NCI-H146 treated with DMSO at 0.1 percent for 48 hours (cell line): ENCODE results near the gene CYP4Z1.
"Not testable (repeated sequence)": the region's sequence is repeated elsewhere in the genome, so short reads cannot be mapped to it uniquely, and the experiment has no call there.

ENCODE experiments used
- DNase-seq: peaks from one replicate; lab custom pipeline; 2025; ENCODE audit not compliant: unreplicated experiment; lab: John Stamatoyannopoulos, UW

The CYP4Z1 gene

GRCh38 chr1:47126997-47127396, 60.0 kb downstream of the CYP4Z1 start:
- DNase-seq: not testable (repeated sequence)

GRCh38 chr1:47128221-47128620, 61.2 kb downstream of the CYP4Z1 start:
- no peak for DNase-seq

DNA sequence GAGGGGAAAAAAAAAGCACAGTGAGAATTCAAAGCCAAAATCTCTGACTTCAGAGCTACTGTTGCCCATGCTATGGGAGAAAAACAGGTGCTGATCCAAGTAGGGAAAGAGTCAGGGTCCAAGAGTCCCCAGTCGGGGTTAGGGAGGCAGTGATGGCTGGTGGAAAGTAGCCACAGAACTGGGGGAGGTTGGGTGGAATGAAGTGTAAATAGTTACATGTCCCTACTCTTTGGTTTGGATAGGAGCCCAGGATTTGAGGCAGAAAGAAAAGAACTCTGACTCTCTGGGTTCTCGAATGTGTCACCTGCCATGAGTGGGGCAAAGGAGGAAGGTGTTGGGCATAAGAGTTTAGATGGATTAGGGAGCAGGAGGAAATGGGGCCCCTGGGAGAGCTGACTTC, 61.8 kb downstream of the CYP4Z1 start:
- not testable (repeated sequence) for DNase-seq

DNA sequence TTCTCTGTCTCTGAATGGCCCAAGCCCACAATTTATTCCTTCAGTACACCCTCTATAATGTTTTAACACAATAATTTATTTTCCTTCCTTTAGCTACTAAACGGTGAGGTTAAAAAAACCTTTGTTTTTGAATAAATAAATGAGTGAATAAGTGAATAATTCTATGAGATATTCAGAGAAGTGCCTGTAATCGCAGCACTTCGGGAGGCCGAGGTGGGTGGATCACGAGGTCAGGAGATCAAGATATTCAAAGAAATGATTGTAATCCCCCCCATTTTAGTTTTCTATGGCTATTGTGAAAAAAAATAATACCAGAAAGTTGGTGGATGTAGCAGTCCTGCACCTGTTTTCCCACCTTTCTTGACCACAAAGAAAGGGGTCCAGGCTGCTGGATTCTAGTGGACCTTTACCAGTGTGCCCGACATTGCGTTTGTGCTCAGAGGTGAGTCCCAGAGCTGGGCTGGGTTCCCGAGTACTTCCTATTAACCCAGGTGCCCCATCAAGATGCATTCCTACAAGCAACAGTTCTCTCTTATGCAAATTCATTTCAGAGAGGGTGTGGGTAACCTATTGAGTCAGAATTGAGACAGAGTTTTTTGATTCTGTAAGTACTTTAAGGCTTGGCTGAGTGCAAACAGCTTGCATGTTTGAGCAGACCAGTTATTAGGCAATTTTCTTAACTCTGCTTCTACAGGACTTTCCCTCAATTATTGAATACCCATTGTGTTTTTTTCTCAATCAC, 62.6 kb downstream of the CYP4Z1 start:
- DNase-seq: not testable (repeated sequence)

DNA sequence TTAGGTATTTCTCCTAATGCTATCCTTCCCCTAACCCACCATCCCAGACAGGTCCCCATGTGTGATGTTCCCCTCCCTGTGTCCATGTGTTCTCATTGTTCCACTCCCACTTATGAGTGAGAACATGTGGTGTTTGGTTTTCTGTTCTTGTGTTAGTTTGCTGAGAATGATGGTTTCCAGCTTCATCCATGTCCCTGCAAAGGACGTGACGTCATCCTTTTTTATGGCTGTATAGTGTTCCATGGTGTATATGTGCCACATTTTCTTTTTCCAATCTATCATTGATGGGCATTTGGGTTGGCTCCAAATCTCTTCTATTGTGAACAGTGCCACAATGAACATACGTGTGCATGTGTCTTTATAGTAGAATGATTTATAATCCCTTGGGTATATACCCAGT, 65.6 kb downstream of the CYP4Z1 start:
- not testable (repeated sequence) for DNase-seq

DNA sequence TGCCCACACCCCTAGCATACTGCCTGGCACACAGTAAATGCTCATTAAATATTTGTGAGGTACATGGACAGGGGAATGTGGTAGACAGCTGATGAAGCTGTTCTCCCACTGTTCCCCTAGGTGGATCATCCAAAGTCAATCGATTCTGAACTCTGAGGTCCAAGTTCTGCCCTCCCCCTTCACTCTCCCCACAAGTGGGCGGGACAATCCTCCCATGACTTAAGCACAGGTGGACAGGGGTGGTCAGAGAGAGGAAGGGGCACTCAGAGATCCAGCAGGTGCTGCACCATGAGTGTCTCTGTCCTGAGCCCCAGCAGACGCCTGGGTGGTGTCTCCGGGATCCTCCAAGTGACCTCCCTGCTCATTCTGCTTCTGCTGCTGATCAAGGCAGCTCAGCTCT, 70.2 kb downstream of the CYP4Z1 start, which contains the start of gene CYP4A22:
Gene CYP4A22 (plus strand): TSS at position 244 of the 400 bp plus-strand sequence. CDS start 45 bp downstream, at position 289.
- DNase-seq: no peak

- DNase-seq: no peak
These were observed 71.0 kb downstream of the CYP4Z1 start for GRCh38 chr1:47137925-47138615.

DNA sequence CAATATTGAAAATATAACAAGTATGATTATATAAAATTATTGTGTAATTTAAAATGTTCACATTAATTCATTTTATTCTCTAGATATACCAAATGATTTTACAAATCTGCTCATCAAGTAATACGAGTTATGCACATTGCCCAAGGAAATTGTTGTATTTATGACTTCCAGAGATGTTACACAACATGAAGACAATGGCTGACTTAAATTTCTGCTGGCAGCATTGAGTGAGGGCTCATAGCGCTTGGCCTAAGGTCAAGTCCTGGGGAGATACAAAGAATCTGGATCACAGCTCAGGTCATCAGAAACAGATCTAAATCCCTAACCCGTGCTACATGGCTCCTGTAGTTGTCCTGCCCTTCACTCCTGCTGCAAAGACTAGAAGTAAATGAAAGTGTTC, 73.3 kb downstream of the CYP4Z1 start:
- DNase-seq: not testable (repeated sequence)

DNA sequence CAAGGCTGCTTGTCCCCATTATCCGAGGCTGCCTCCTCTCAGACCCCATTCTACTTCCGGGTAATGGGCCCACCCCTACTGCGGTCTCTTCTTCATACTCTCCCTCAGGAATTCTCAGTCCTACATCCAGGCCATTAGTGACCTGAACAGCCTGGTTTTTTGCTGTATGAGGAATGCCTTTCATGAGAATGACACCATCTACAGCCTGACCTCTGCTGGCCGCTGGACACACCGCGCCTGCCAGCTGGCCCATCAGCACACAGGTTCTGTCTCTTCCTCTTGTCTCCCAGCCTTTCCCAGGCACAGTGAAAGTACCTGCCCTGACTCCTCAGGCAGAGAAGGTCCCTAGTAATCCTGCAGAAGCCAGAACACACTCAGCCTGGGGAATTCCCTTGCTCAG, 76.6 kb downstream of the CYP4Z1 start:
- not testable (repeated sequence) for DNase-seq

- not testable (repeated sequence) for DNase-seq
These were observed 79.5 kb downstream of the CYP4Z1 start for GRCh38 chr1:47146495-47146894.

DNA sequence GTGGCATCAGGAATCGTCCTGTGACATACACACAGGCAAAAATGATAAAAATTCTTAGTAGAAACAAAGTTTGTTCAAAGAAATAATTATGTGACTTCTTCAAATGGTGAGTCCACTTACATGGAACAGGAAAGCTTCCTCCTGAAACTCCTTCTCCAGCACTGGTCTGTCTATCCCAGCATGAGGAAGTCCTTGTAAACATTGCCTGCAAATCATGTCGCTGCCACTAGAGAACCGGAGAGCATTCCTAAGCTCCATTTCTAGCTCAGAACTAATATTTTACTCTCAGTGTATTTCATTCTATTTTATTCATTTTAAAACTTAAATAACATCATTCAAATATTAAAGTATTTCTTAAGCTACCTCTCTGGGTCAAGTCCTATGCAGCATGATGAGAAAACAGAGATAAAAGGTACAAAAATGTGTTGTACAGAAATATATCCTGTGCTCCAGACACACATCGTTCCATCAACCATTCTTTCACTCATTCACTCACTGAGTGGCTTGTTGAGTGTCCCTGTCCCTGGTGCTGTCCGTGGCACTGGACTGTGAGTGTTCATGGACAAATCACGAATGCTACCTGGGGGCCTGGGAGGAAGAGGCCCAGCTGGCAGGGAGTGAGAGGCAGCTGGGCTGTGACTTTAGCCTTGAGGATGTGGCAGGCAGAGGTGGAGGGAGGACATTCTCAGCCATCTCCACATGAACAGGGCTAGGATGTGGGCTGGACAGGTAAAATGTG, 80.2 kb downstream of the CYP4Z1 start:
- DNase-seq: no peak

- not testable (repeated sequence) for DNase-seq
These were observed 82.1 kb downstream of the CYP4Z1 start for GRCh38 chr1:47149162-47149561.

DNA sequence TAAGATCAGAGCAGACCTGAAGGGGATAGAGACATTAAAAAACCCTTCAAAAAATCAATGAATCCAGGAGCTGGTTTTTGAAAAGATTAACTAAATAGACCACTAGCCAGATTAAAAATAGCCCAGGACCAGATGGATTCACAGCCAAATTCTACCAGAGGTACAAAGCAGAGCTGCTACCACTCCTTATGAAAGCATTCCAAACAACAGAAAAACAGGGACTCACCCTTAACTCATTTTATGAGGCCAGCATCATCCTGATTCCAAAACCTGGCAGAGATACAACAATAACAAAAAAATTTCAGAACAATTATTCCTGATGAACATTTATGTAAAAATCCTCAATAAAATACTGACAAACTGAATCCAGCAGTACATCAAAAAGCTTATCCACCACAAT, 89.4 kb downstream of the CYP4Z1 start:
- not testable (repeated sequence) for DNase-seq

- not testable (repeated sequence) for DNase-seq
These were observed 90.9 kb downstream of the CYP4Z1 start for GRCh38 chr1:47157957-47158356.

GRCh38 chr1:47160716-47161115, 93.7 kb downstream of the CYP4Z1 start:
- DNase-seq: no peak

DNA sequence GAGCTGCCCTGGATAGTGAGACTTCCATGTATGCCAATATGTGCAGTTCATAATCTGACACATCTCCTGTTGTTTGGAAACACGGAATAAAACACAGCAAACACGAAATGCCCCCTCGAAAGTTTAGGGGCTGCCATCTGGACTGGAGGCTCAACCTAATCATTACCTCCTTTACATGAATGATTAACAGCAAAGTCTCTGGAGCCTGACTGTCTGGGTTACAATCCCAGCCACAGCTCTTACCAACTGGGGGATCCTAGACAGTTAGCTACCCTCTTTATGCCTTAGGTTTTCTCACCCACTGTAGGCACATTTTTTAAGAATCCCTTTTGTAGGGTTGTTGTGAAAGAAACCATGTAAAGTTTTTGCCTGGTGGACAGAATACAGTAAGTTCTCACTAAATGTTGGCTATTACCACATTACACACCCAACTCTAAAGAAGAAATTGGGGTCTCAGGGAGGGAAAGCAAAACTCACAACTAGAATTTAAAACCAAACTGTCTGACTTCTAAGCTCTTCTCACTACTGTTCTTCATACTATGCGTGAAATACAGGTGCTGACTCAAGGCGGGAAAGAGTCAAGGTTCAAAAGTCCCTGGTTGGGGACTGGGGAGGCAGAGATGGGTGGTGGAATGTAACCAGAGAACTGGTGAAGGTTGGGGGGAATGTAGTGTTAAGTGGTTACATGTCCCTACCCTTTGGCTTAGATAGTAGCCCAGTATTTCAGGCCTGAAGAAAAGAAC, 94.4 kb downstream of the CYP4Z1 start:
- no peak for DNase-seq

GRCh38 chr1:47164552-47164951, 97.5 kb downstream of the CYP4Z1 start:
- no peak for DNase-seq
